Measurements from ENCODE around the gene SLC38A9. TPM values are rescaled to one million over a fixed set of nuclear protein-coding genes. Genes with fewer than 3 reads are reported as not detected.

The SLC38A9 gene
- total and polyA plus RNA-seq, 2 of the 8 experiments (the other 6 are each of a cell fraction or from before 2014, with no cell fraction given) = 29.2 to 43.7 TPM

GRCh38 chr5:55600086-55600485, 112.0 kb downstream of the SLC38A9 start:
- Histone ChIP-seq H3K79me2 (ENCODE audit: control insufficient read depth in 1 of 2, insufficient read depth in 2 of 2, low read length in 2 of 2) (no peaks in the 10 kb centered on the region), H3K9ac (replicated peaks in 1 of 4; ENCODE audit: extremely low read depth in 1 of 4, low read depth in 3 of 4, low read length in 3 of 4) (no peak overlapping the region), H3K4ac (replicated peaks; ENCODE audit: insufficient read length, low read depth, low read length) (no peak overlapping the region), H3K14ac (ENCODE audit: insufficient read length) (no peak overlapping the region), H2BK5ac (ENCODE audit: low read depth, low read length) (no peak overlapping the region), H3K27ac (ENCODE audit: low read depth, low read length) (no peak overlapping the region), H2AFZ (ENCODE audit: low read length) (no peak overlapping the region), H3K79me1 (ENCODE audit: low read depth, low read length) (no peaks in the 10 kb centered on the region), H3K56ac (replicated peaks; ENCODE audit: insufficient read length, low read depth, low read length) (no peak overlapping the region), H4K91ac (replicated peaks; ENCODE audit: insufficient read length, low read length) (no peak overlapping the region), H3K27me3 (replicated peaks in 1 of 4; ENCODE audit: control insufficient read depth in 3 of 4, extremely low read depth in 1 of 4, insufficient read depth in 3 of 4, low read length in 3 of 4) (no peaks in the 10 kb centered on the region), H2AK5ac (ENCODE audit: low read depth, low read length) (no peak overlapping the region), H2BK12ac (ENCODE audit: low read depth, low read length) (no peak overlapping the region), H4K20me1 (replicated peaks in 1 of 2; ENCODE audit: control insufficient read depth in 1 of 2, insufficient read depth in 2 of 2, low read length in 2 of 2) (no peaks in the 10 kb centered on the region), H4K8ac (ENCODE audit: extremely low read depth, insufficient read depth, low read length) (no peak overlapping the region), H2BK20ac (ENCODE audit: low read length) (no peak overlapping the region; the same call in 1 of the 2 replicates), H3K18ac (ENCODE audit: extremely low read depth, low read length) (no peak overlapping the region), H3K23me2 (ENCODE audit: low read depth, low read length) (no peaks in the 10 kb centered on the region), H3K9me3 (ENCODE audit: insufficient read depth in 2 of 2, low read depth in 1 of 2, low read length in 1 of 2) (no peaks in the 10 kb centered on the region), H4K5ac (ENCODE audit: insufficient read length, low read depth, low read length) (no peak overlapping the region), H2BK15ac (ENCODE audit: low read length) (no peak overlapping the region), H3K36me3 (ENCODE audit: control insufficient read depth in 2 of 4, insufficient read depth in 4 of 4, low read length in 3 of 4) (no peaks in the 10 kb centered on the region), H3K4me1 (replicated peaks in 1 of 4; ENCODE audit: control insufficient read depth in 3 of 4, insufficient read depth in 4 of 4, low read length in 3 of 4) (peaks cover 0 to 10% (median 2%) of the 10 kb centered on the region in 4 experiments; a peak in 4 of 7 replicates), H3K23ac (ENCODE audit: insufficient read length) (no peak overlapping the region), H3K4me2 (ENCODE audit: insufficient read depth in 1 of 2, low read depth in 2 of 2, low read length in 2 of 2) (no peak overlapping the region), H3K4me3 (ENCODE audit: extremely low read depth in 1 of 4, insufficient read depth in 2 of 4, low read depth in 3 of 4, low read length in 4 of 4) (no peak overlapping the region), H2BK120ac (replicated peaks; ENCODE audit: low read depth, low read length) (no peak overlapping the region)
- no peak for DNase-seq (ENCODE audit: low read depth in 1 of 2, low spot score in 2 of 2)
- 93% methylated on average over 3 of the region's 3 CpGs; no CpG with 5 or more reads in 1 of the 2 experiments for WGBS, 2 experiments (ENCODE audit: extremely low coverage in 1 of 2, insufficient coverage in 1 of 2, insufficient read length in 1 of 2, insufficient replicate concordance in 2 of 2, low coverage in 1 of 2, low lambda C conversion rate in 2 of 2, missing lambda C conversion rate in 1 of 2)
- no peak for FAIRE-seq
- CTCF ChIA-PET (ENCODE audit: partially characterized antibody) = interaction anchor here (1.0 kb wide), 1 partner anchor 92 kb away, joined by 3 read pairs; no protein-coding TSS in a partner anchor
- POLR2A ChIA-PET (ENCODE audit: partially characterized antibody) = no interaction called here
- no peak for TF ChIP-seq CHD1 (IDR thresholded peaks at IDR 0.05; ENCODE audit: low read depth, low read length)
- no peak for TF ChIP-seq CEBPB (IDR thresholded peaks at IDR 0.05; ENCODE audit: low read depth, low read length)
- TF ChIP-seq KDM1A (IDR thresholded peaks at IDR 0.05; ENCODE audit: borderline replicate concordance, low read length) = no peak
- TF ChIP-seq SIX5 (IDR thresholded peaks at IDR 0.05; ENCODE audit: low read depth, low read length) = no peak
- no peak for TF ChIP-seq MAX (IDR thresholded peaks at IDR 0.05)

All from H1 (cell line).